ENCODE measurements around the gene CREB3L2. TPM values are rescaled to one million over a fixed set of nuclear protein-coding genes. Genes with fewer than 3 reads are reported as not detected.

Gene CREB3L2
- total and polyA plus RNA-seq, 2 of the 8 experiments (the other 6 are each of a cell fraction or from before 2014, with no cell fraction given), result 14.4 to 48.3 TPM

- no peak overlapping the region for H3K4ac ChIP-seq (replicated peaks; ENCODE audit: insufficient read length, low read depth, low read length)
- no peak for DNase-seq (ENCODE audit: low read depth in 1 of 2, low spot score in 2 of 2)
- H4K8ac ChIP-seq (ENCODE audit: extremely low read depth, insufficient read depth, low read length), result no peak overlapping the region
- no peak overlapping the region for H2AK5ac ChIP-seq (ENCODE audit: low read depth, low read length)
- H4K91ac ChIP-seq (replicated peaks; ENCODE audit: insufficient read length, low read length), result no peak overlapping the region
- no peaks in the 10 kb centered on the region for H3K9me3 ChIP-seq (ENCODE audit: insufficient read depth in 2 of 2, low read depth in 1 of 2, low read length in 1 of 2)
- peaks cover 0 to 11% (median 8%) of the 10 kb centered on the region in 4 experiments; a peak in 3 of 7 replicates for H3K4me1 ChIP-seq (replicated peaks in 1 of 4; ENCODE audit: control insufficient read depth in 3 of 4, insufficient read depth in 4 of 4, low read length in 3 of 4)
- ChIA-PET CTCF (ENCODE audit: partially characterized antibody) (interaction anchor here (1.6 to 14.1 kb wide), 2 partner anchors 12 to 93 kb away, joined by 3 to 167 read pairs; no protein-coding TSS in a partner anchor), POLR2A (ENCODE audit: partially characterized antibody) (no interaction called here)
- no peak overlapping the region for H3K56ac ChIP-seq (replicated peaks; ENCODE audit: insufficient read length, low read depth, low read length)
- WGBS, 2 experiments (ENCODE audit: extremely low coverage in 1 of 2, insufficient coverage in 1 of 2, insufficient read length in 1 of 2, insufficient replicate concordance in 2 of 2, low coverage in 1 of 2, low lambda C conversion rate in 2 of 2, missing lambda C conversion rate in 1 of 2), result 60% methylated on average over 3 of the region's 3 CpGs; no CpG with 5 or more reads in 1 of the 2 experiments
- H2BK20ac ChIP-seq (ENCODE audit: low read length), result no peak overlapping the region
- peaks cover 7% of the 10 kb centered on the region; the same call in 1 of the 2 replicates for H3K79me1 ChIP-seq (ENCODE audit: low read depth, low read length)
- H2BK5ac ChIP-seq (ENCODE audit: low read depth, low read length), result no peak overlapping the region
- no peak overlapping the region for H3K4me2 ChIP-seq (ENCODE audit: insufficient read depth in 1 of 2, low read depth in 2 of 2, low read length in 2 of 2)
- peaks cover 26 to 93% of the 10 kb centered on the region in 2 experiments for H3K79me2 ChIP-seq (ENCODE audit: control insufficient read depth in 1 of 2, insufficient read depth in 2 of 2, low read length in 2 of 2)
- H3K4me3 ChIP-seq (ENCODE audit: extremely low read depth in 1 of 4, insufficient read depth in 2 of 4, low read depth in 3 of 4, low read length in 4 of 4), result no peak overlapping the region
- FAIRE-seq, result no peak
- H3K14ac ChIP-seq (ENCODE audit: insufficient read length), result no peak overlapping the region
- no peak overlapping the region for H3K23ac ChIP-seq (ENCODE audit: insufficient read length)
- H4K20me1 ChIP-seq (replicated peaks in 1 of 2; ENCODE audit: control insufficient read depth in 1 of 2, insufficient read depth in 2 of 2, low read length in 2 of 2), result peaks cover 0 to 8% of the 10 kb centered on the region in 2 experiments
- H3K9ac ChIP-seq (replicated peaks in 1 of 4; ENCODE audit: extremely low read depth in 1 of 4, low read depth in 3 of 4, low read length in 3 of 4), result no peak overlapping the region
- H3K27me3 ChIP-seq (replicated peaks in 1 of 4; ENCODE audit: control insufficient read depth in 3 of 4, extremely low read depth in 1 of 4, insufficient read depth in 3 of 4, low read length in 3 of 4), result no peaks in the 10 kb centered on the region
- no peak overlapping the region for H3K27ac ChIP-seq (ENCODE audit: low read depth, low read length)
- no peak overlapping the region for H2BK12ac ChIP-seq (ENCODE audit: low read depth, low read length)
- peaks cover 8% of the 10 kb centered on the region for H3K23me2 ChIP-seq (ENCODE audit: low read depth, low read length)
- H2BK15ac ChIP-seq (ENCODE audit: low read length), result no peak overlapping the region
- no peaks in the 10 kb centered on the region for H3K36me3 ChIP-seq (ENCODE audit: control insufficient read depth in 2 of 4, insufficient read depth in 4 of 4, low read length in 3 of 4)
- no peak overlapping the region for H4K5ac ChIP-seq (ENCODE audit: insufficient read length, low read depth, low read length)
- H2BK120ac ChIP-seq (replicated peaks; ENCODE audit: low read depth, low read length), result no peak overlapping the region
- no peak overlapping the region for H2AFZ ChIP-seq (ENCODE audit: low read length)
- TF ChIP-seq TAF7 (optimal IDR thresholded peaks at IDR 0.05; ENCODE audit: borderline replicate concordance, low read depth, low read length), result no peak
- TF ChIP-seq YY1 (IDR thresholded peaks at IDR 0.05; ENCODE audit: low read depth, low read length), result no peak
- H3K18ac ChIP-seq (ENCODE audit: extremely low read depth, low read length), result no peak overlapping the region
Observed at GRCh38 chr7:137996871-137997270, 5.0 kb downstream of the CREB3L2 start.
